Breast epithelium (tissue), 3 donors: ENCODE measurements around the gene BRIP1.

Experiments used
- CTCF ChIP-seq, 3 donors: fragments of 450-650 bp; IDR thresholded peaks; one replicate each; pipeline ENCODE4 v1.5.1; 2016 to 2017; ENCODE audit warnings: antibody characterized with exemption in 3 of 3, mild to moderate bottlenecking in 3 of 3, moderate library complexity in 3 of 3
- POLR2A ChIP-seq: fragments of 450-650 bp; IDR thresholded peaks from one replicate; pipeline ENCODE4 v1.6.1; 2016; ENCODE audit warnings: antibody characterized with exemption, mild to moderate bottlenecking, moderate library complexity

GRCh38 chr17:61713035-61713434 is 150.3 kb downstream of the BRIP1 start:
- TF ChIP-seq CTCF (IDR thresholded peaks at IDR 0.05), result no peak
- no peak for TF ChIP-seq POLR2A
